Naive B cell (primary cell): ENCODE measurements around the gene DIP2C. TPM values are rescaled to one million over a fixed set of nuclear protein-coding genes. Genes with fewer than 3 reads are reported as not detected.

Source experiments
- ATAC-seq, 2 donors: fragments of 150-1000 bp; cut with Tn5 transposase; 2 replicates each; pipeline ENCODE4 v1.10.0; 2021; ENCODE audit warnings: low read depth in 2 of 2, mild to moderate bottlenecking in 2 of 2, moderate library complexity in 2 of 2
- DNase-seq: peaks from one replicate; pipeline ENCODE4 v3.0.0; 2022
- H3K27ac Mint-ChIP-seq, 6 donors: one replicate each; pipeline ENCODE4 v1.8.0; 2020 to 2022; ENCODE audit warnings: mild to moderate bottlenecking in 6 of 6, mixed read lengths in 6 of 6, moderate library complexity in 5 of 6, inconsistent platforms in 2 of 6
- H3K27me3 Mint-ChIP-seq, 3 donors: one replicate each; pipeline ENCODE4 v1.8.0; 2021 to 2022; ENCODE audit warnings: mixed read lengths in 3 of 3, mild to moderate bottlenecking in 1 of 3
- H3K36me3 Mint-ChIP-seq, 2 donors: one replicate each; pipeline ENCODE4 v1.8.0; 2020 to 2022; ENCODE audit warnings: mixed read lengths in 2 of 2, inconsistent platforms in 1 of 2, mild to moderate bottlenecking in 1 of 2
- H3K4me1 Mint-ChIP-seq, 3 donors: one replicate each; pipeline ENCODE4 v1.8.0; 2020 to 2022; ENCODE audit warnings: mixed read lengths in 3 of 3, inconsistent platforms in 1 of 3, mild to moderate bottlenecking in 1 of 3, moderate library complexity in 1 of 3
- H3K4me3 Mint-ChIP-seq, 8 donors: one replicate each; pipeline ENCODE4 v1.8.0; 2020 to 2022; ENCODE audit warnings: mild to moderate bottlenecking in 8 of 8, mixed read lengths in 8 of 8, moderate library complexity in 8 of 8, inconsistent platforms in 2 of 8
- H3K9me3 Mint-ChIP-seq, 7 donors: one replicate each; pipeline ENCODE4 v1.8.0; 2020 to 2022; ENCODE audit warnings: mixed read lengths in 7 of 7, mild to moderate bottlenecking in 5 of 7, inconsistent platforms in 2 of 7, moderate library complexity in 1 of 7
- polyA plus RNA-seq, 6 donors: library from polyadenylated mRNA; unstranded; fragments of 300-500 nt; fragmentation: Illumina TruSeq; gene quantifications; one replicate each; pipeline ENCODE4 v1.2.3, GENCODE V29; 2021; ENCODE audit warnings: low read depth in 6 of 6

DIP2C gene
- polyA plus RNA-seq, 6 donors from 2014 or later, result 0.36 to 1.7 (median 0.78) TPM; not detected in 1

DNA sequence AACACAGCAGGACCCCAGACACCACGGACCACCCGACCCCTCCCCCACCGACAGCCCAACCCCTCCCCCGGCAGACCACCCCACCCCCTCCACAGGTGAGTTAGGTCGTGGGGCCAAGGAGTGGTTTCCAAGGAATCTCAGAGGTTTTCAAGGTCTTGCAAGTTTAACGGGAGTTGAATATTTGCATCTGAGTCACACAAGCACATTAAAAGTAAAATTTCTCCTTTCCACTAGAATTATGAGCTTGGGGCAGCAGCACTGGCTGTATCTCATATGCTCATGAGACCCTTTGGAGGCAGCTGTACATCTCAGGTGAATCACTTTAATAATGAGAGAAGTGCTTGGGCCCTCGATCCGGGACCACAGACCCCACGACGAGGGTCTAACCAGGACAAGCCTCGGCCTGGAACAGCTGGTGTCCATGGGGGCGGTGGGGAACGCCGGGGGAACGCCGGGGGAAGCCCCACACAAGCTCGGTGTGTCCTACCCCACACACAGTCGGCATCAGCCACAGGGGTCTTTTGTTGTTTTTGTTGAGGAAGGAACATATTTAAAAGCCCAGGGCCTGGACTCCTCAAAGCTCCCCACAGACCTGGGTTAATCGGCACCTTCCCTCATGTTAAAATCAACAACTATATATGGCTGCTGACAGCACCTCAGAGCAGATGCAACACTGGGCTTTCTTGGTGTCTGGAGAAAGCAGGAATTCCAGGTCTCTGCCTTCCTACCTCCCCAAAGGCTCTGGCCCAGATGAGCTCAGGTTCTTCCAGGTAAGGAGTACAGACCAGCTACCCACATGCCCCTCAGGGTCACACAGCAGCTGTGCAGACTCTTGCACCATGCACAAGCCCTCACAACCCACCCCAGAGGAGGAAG lies 130.3 kb downstream of the DIP2C start:
- Mint-ChIP-seq H3K27ac (no peak overlapping the region), H3K36me3 (peaks cover 0 to 7% of the 10 kb centered on the region in 2 donors), H3K9me3 (peaks cover 1 to 11% (median 8%) of the 10 kb centered on the region in 7 donors), H3K27me3 (peaks cover 27 to 38% (median 30%) of the 10 kb centered on the region in 3 donors), H3K4me3 (no peak overlapping the region), H3K4me1 (peaks cover 0 to 5% (median 4%) of the 10 kb centered on the region in 3 donors)
- DNase-seq (no peak), ATAC-seq (no peak)

DNA sequence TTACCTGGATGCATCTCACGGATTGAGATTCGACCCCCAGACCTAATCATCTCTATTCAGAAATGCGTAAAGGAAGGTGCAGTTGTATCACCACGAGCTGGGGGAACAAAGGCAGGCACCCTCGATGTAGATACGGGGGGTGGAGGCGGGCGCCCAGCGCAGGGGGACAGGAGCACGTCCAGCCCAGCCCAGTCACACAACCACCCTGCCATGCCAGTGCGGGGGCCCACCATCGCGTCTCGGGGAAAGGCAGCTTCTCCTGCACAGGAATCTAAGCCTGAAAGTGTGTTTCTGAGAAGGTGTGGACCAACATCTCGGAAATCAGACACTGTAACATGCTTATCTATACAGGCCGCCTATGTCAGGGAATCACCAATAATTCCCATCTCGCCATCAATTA lies 131.1 kb downstream of the DIP2C start:
- Mint-ChIP-seq H3K27ac (no peak overlapping the region), H3K27me3 (peaks cover 26 to 45% (median 30%) of the 10 kb centered on the region in 3 donors), H3K4me1 (peaks cover 0 to 5% (median 4%) of the 10 kb centered on the region in 3 donors), H3K4me3 (no peak overlapping the region), H3K36me3 (no peaks in the 10 kb centered on the region), H3K9me3 (peaks cover 0 to 5% (median 3%) of the 10 kb centered on the region in 7 donors)
- no peak for DNase-seq
- no peak for ATAC-seq

DNA sequence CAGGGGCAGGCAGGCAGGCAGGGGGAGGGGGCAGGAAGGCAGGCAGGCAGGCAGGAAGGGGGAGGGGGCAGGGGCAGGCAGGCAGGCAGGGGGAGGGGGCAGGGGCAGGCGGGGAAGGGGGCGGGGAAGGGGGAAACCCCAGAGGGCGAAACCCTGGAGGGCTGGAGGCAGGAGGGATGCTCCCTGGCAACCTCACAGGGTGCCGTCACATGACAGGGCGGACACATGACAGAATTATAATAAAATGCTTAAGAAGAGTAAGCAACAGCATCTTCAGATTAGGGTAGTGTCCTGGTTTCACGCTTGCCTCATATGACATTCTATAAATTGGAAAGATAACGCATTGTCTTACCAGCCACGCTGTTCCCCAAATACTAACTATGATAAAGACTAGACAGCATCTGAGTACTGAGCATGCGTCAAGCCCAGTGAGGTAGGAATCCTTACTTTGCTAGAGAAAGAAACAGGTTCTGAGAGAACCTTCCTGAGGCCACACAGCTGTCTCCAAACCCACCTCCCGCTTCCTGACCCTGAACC lies 131.6 kb downstream of the DIP2C start:
- no peak for ATAC-seq
- Mint-ChIP-seq H3K27me3 (peaks cover 25 to 50% (median 33%) of the 10 kb centered on the region in 3 donors), H3K9me3 (no peaks in the 10 kb centered on the region), H3K4me3 (no peak overlapping the region), H3K36me3 (no peaks in the 10 kb centered on the region), H3K4me1 (peaks cover 0 to 5% (median 4%) of the 10 kb centered on the region in 3 donors), H3K27ac (no peak overlapping the region)
- no peak for DNase-seq

DNA sequence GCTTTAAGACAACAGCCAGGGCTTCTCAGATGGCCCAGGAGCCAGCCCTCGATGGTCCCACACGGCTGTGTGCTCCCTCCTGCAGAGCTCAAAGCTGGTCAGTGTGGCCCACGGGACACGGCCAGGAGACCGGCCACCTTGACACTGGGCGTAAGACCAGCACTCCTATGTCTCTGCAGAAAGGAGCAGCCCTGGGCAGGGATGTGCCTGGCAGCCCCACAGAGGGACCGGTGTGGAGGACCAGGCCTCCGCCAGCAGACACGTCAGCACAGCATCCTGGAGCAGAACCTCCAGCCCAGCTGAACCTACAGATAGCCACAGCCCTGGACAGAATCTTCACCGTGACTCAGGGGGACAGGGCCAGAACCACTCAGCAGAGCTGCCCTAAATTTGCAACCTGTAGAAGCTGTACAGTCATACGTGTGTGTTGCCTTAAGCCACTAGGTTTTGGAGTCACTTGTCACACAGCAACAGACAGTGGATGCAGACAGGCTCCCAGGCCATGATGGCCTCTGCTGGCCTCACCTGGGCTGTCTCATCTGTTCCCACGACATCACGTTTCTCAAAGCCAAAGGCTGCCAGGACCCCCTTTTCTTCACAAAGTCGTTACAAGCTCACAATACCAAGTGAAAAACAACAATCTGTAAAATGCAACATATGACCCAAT lies 132.4 kb downstream of the DIP2C start:
- DNase-seq, result no peak
- peaks cover 25 to 51% (median 33%) of the 10 kb centered on the region in 3 donors for H3K27me3 Mint-ChIP-seq
- no peaks in the 10 kb centered on the region for H3K36me3 Mint-ChIP-seq
- no peak overlapping the region for H3K4me3 Mint-ChIP-seq
- peaks cover 0 to 5% (median 4%) of the 10 kb centered on the region in 3 donors for H3K4me1 Mint-ChIP-seq
- peak overlapping the region in 1 of 6 donors; percentile 3 for H3K27ac Mint-ChIP-seq
- ATAC-seq, result no peak
- no peaks in the 10 kb centered on the region for H3K9me3 Mint-ChIP-seq

DNA sequence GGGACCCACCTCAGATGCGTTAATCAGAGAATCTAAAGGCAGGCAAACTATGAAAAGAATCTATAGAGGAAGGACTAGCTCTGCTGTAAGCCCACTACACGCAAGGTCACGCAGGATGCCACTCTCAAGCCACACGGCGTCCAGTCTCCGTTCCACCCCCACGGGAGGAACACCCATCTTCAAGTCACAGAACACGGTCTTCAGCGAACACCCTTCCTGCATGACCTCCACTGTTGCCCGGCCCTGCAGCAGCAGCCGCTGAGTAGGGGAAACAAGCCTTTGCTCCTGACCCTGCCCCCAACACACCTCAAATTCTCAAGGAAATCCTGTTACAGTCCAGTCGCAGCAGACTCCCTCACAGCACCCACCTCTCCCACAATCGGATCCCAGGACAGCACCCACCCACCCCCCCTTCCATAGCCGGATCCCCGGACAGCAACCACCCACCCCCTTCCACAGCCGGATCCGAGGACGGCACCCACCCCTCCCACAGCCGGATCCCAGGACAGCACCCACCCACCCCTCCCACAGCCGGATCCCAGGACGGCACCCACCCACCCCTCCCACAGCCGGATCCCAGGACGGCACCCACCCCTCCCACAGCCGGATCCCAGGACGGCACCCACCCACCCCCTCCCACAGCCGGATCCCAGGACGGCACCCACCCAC lies 133.7 kb downstream of the DIP2C start:
- no peak for DNase-seq
- H3K36me3 Mint-ChIP-seq, result no peaks in the 10 kb centered on the region
- H3K9me3 Mint-ChIP-seq, result no peaks in the 10 kb centered on the region
- no peak overlapping the region for H3K27ac Mint-ChIP-seq
- peak overlapping the region in 1 of 8 donors; percentile 53 for H3K4me3 Mint-ChIP-seq
- peaks cover 0 to 5% (median 4%) of the 10 kb centered on the region in 3 donors for H3K4me1 Mint-ChIP-seq
- H3K27me3 Mint-ChIP-seq, result peaks cover 22 to 42% (median 36%) of the 10 kb centered on the region in 3 donors
- no peak for ATAC-seq

DNA sequence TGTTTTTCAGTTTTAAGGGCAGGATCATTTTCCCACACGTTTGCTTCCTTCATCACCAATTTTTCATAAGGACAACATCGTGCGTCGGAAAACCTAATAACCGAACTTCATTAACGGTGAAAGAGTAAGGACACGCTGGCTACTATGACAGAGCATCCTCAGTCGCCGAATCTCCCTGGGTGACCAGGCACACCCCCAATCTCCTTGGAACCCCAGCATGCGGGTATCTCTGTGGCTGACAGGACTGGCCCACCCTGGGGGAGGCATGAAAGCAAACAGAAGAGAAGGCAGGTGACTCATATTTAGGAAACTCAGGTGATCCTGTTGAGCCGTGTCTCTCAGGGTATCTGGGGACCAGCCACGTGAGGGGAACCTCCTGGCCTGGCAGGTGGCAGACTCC lies 134.2 kb downstream of the DIP2C start:
- Mint-ChIP-seq H3K9me3 (no peaks in the 10 kb centered on the region), H3K27me3 (peaks cover 22 to 43% (median 38%) of the 10 kb centered on the region in 3 donors), H3K4me1 (peaks cover 0 to 5% (median 4%) of the 10 kb centered on the region in 3 donors), H3K36me3 (no peaks in the 10 kb centered on the region), H3K27ac (no peak overlapping the region), H3K4me3 (peak overlapping the region in 1 of 8 donors; percentile 53)
- ATAC-seq (no peak), DNase-seq (no peak)

DNA sequence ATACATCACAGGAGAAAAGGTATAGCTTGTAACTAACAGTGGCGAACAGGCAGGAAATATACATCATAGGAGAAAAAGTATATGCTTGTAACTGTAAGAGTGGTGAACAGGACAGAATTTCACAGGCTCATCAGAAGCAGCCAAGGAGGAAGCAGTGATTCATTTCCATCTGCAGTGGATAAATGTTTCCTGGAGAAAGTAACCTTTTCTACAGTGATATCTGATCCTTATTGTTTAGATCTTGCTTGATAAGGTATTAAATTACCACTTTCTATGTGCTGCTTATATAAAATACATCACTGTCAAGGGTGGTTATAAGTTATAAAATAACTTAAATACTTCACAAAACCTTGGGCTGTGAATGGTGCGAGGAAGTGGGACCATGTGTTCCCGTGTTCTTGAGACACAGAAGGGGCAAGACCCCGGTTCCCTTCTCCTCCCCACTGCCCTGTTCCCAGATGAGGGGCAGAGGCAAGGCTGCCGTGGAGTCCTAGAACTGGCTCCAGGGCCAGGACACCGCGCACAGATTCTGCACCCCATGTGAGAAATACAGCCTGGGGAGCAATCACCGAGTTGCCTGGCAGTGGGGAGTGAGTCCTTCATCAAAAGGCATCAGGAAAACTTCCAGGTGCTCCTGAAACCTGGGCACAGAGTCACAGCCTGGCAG lies 135.2 kb downstream of the DIP2C start:
- no peaks in the 10 kb centered on the region for H3K9me3 Mint-ChIP-seq
- no peak overlapping the region for H3K4me3 Mint-ChIP-seq
- no peaks in the 10 kb centered on the region for H3K36me3 Mint-ChIP-seq
- peaks cover 0 to 5% (median 4%) of the 10 kb centered on the region in 3 donors for H3K4me1 Mint-ChIP-seq
- ATAC-seq (no peak), DNase-seq (no peak)
- H3K27ac Mint-ChIP-seq, result no peak overlapping the region
- H3K27me3 Mint-ChIP-seq, result peaks cover 22 to 46% (median 39%) of the 10 kb centered on the region in 3 donors

DNA sequence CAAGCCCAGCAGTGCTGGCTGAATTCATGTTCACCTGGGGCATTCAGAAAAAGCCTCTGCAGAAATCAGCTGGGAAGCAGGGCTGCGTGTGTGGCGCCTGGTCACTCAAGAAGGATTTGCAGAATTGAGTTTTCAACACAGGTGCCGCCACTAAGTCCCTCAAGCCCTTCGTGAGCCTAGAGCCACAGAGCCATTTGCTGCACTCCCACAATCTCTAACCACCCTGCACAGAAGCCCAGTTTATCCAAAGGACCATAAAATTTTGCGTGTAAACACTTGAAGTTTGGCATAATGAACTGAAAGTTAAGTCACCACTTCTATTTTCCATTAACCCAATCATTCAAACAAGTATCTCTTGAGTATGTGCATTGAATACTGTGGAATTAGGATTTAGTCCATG lies 136.2 kb downstream of the DIP2C start:
- Mint-ChIP-seq H3K36me3 (no peaks in the 10 kb centered on the region), H3K4me3 (no peak overlapping the region), H3K27me3 (peaks cover 27 to 56% (median 46%) of the 10 kb centered on the region in 3 donors), H3K4me1 (peaks cover 0 to 5% (median 4%) of the 10 kb centered on the region in 3 donors), H3K9me3 (no peaks in the 10 kb centered on the region), H3K27ac (no peak overlapping the region)
- DNase-seq, result no peak
- ATAC-seq, result no peak

DNA sequence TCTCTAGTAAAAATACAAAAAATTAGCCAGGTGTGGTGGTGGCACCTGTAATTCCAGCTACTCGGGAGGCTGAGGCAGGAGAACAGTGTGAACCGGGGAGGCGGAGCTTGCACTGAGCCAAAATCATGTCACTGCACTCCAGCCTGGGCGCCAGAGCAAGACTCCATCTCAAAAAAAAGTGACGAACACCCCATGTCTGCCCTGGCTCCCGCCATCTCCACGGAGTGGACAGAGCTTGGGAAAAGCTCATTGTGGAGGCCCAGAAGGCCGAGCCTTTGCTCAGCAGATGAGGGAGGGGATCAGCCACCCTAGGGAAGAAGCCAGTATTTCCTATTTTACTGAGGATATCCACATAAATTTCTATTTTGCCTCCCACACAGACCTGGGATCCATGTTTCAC lies 136.8 kb downstream of the DIP2C start:
- Mint-ChIP-seq H3K27me3 (peaks cover 27 to 62% (median 52%) of the 10 kb centered on the region in 3 donors), H3K36me3 (no peaks in the 10 kb centered on the region), H3K4me1 (peaks cover 0 to 5% (median 4%) of the 10 kb centered on the region in 3 donors), H3K9me3 (no peaks in the 10 kb centered on the region), H3K27ac (no peak overlapping the region), H3K4me3 (no peak overlapping the region)
- DNase-seq (no peak), ATAC-seq (no peak)

DNA sequence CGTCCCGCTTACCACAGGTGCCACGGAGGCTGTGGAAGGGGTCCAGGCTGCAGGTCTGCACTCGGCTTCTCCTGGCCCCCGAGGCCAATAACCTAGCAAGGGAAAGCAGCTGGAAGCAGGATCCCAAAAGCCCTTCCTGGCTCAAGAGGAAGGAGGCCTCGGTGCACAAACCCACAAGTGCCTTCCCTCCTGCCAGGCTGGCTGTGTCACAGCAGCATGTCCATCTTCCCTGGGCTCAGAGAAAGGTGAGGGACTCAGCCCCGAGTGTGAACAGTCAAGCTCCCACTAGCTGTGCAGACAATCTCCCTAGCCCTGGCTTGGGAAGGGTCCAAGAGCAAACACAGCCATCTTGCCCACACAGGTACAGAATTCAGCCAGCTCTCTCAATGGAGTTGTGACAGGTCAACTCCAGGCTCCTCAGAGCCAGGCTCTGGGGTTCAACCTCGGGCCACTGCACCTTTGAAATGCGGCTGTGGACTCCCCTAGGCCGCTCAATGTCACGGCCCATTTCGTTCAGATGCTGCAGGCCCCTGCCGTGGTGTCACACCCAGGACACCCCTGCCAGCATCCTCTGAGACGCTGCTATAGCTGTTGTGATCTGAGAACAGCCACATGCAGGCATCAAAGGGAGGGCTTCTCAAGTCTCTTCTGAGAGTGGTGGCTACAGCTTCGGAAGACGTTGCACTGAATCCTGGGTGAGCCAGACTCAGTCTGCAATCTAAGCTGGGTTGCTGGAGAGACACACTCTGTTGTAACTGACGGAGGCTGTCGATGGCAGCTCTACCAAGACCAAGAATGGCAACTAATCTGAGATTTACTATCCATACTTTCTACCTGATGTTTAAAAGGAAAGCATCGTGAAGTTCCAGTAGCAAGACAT lies 137.9 kb downstream of the DIP2C start:
- no peak for ATAC-seq
- Mint-ChIP-seq H3K4me1 (peaks cover 2 to 4% (median 4%) of the 10 kb centered on the region in 3 donors), H3K27ac (no peak overlapping the region), H3K4me3 (no peak overlapping the region), H3K36me3 (no peaks in the 10 kb centered on the region), H3K9me3 (no peaks in the 10 kb centered on the region), H3K27me3 (peaks cover 26 to 68% (median 52%) of the 10 kb centered on the region in 3 donors)
- no peak for DNase-seq

DNA sequence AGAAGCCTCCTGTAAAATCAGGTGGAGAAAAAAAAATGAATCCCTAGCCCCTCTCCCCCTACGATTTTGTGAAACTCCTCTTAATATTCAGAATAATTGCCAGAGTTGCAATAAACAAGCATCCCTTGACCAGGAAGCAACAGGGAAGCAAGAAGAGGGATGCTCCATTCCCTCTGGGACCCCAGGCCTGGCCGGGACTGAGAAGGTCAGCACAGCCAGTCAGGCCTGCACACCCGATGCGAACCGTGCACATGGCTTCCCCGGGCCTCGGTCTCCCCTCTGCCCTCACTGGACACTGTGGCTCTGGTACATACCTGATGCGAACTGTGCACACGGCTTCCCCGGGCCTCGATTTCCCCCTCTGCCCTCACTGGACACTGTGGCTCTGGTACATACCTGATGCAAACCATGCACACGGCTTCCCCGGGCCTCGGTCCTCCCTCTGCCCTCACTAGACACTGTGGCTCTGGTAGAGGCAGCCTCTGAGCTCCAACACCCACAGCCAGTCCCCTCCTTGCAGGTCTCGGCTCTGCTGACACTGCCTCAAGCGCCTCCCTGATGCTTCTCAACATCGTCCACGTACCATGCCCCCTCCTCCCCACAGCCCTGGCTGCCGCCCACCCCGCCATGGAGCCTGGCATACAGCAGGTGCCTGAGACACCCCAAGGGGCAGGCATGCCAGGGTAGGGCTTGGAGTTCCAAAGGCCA lies 138.6 kb downstream of the DIP2C start:
- Mint-ChIP-seq H3K27ac (no peak overlapping the region), H3K36me3 (no peaks in the 10 kb centered on the region), H3K9me3 (no peaks in the 10 kb centered on the region), H3K4me3 (peak overlapping the region in 1 of 8 donors; percentile 69), H3K4me1 (peaks cover 0 to 4% (median 0%) of the 10 kb centered on the region in 3 donors), H3K27me3 (peaks cover 23 to 61% (median 46%) of the 10 kb centered on the region in 3 donors)
- DNase-seq (no peak), ATAC-seq (no peak)
